GM12878 (cell line): Measurements from ENCODE around the gene CELSR1. TPM values are rescaled to one million over a fixed set of nuclear protein-coding genes. Genes with fewer than 3 reads are reported as not detected.

Source experiments
- ATAC-seq: fragments of 200-7000 bp; cut with Tn5 transposase; 3 replicates; pipeline ENCODE4 v1.9.1; 2020; ENCODE audit warnings: mild to moderate bottlenecking, moderate library complexity
- BruUV-seq: library from RNA; stranded (reverse); fragments of 400-500 nt; replicated peaks from 2 replicates; lab custom pipeline; 2021; lab: Mats Ljungman, UMichigan
- CTCF ChIA-PET: fragments of 300-600 bp; sonication (Branson Sonifier 250); formaldehyde crosslinking; extraction: SDS; loops from one replicate; lab custom pipeline; 2021; ENCODE audit warnings: inconsistent platforms; lab: Yijun Ruan, JAX
- POLR2A ChIA-PET: fragments of 350-600 bp; formaldehyde crosslinking; extraction: SDS; loops from one replicate; lab custom pipeline; 2021; ENCODE audit warnings: inconsistent platforms; lab: Charles Lee
- RAD21 ChIA-PET: fragments of 300-600 bp; sonication (Branson Sonifier 250); formaldehyde crosslinking; loops from one replicate; lab custom pipeline; 2023; ENCODE audit warnings: antibody characterized with exemption; ENCODE audit not compliant: unreplicated experiment; lab: Charles Lee
- SMC1A ChIA-PET: fragments of 300-600 bp; sonication (Branson Sonifier 250); formaldehyde crosslinking; loops from one replicate; lab custom pipeline; 2023; ENCODE audit not compliant: unreplicated experiment, uncharacterized antibody; lab: Charles Lee
- DNase-seq: peaks from one replicate; pipeline ENCODE4 v3.0.0-alpha.2; 2011; ENCODE audit warnings: low read depth, low spot score
- FAIRE-seq: peaks from 3 replicates; lab custom pipeline; 2011; peaks lifted over from hg19 to GRCh38; lab: Jason Lieb, UNC
- H2AFZ ChIP-seq: 2 replicates; pipeline ENCODE4 v1.6.0; 2011; ENCODE audit warnings: low read depth, low read length, control low read depth; ENCODE audit not compliant: control insufficient read depth
- H3K27ac ChIP-seq: 2 replicates; pipeline ENCODE4 v1.5.1; 2011; ENCODE audit warnings: control low read depth; ENCODE audit not compliant: control insufficient read depth, insufficient read depth
- H3K27me3 ChIP-seq, 2 experiments: replicated peaks in 1 of 2; 2 replicates each; pipeline versions ENCODE4 v1.6.0 to v1.6.1; 2011; ENCODE audit warnings: low read length in 1 of 2; ENCODE audit not compliant: control insufficient read depth in 2 of 2, insufficient read depth in 2 of 2
- H3K36me3 ChIP-seq, 2 experiments: 2 replicates each; pipeline ENCODE4 v1.5.1; 2011; ENCODE audit warnings: low read length in 1 of 2; ENCODE audit not compliant: control insufficient read depth in 2 of 2, insufficient read depth in 2 of 2
- H3K4me1 ChIP-seq: 2 replicates; pipeline ENCODE4 v1.6.1; 2011; ENCODE audit warnings: mild to moderate bottlenecking, low read length, moderate library complexity, mixed read lengths; ENCODE audit not compliant: control insufficient read depth, insufficient read depth
- H3K4me2 ChIP-seq: 2 replicates; pipeline ENCODE4 v1.6.0; 2011; ENCODE audit warnings: control low read depth; ENCODE audit not compliant: control insufficient read depth, insufficient read depth
- H3K4me3 ChIP-seq: fragments of 200-600 bp; sonication (generic); 2 replicates; pipeline ENCODE4 v1.5.1; 2016
- H3K79me2 ChIP-seq: 2 replicates; pipeline ENCODE4 v1.6.0; 2011; ENCODE audit warnings: low read length; ENCODE audit not compliant: control insufficient read depth, insufficient read depth
- H3K9ac ChIP-seq: 2 replicates; pipeline ENCODE4 v1.8.0; 2011; ENCODE audit warnings: low read length, control low read depth, mixed read lengths; ENCODE audit not compliant: control insufficient read depth, insufficient read depth
- H3K9me3 ChIP-seq: replicated peaks from 3 replicates; pipeline ENCODE4 v1.5.1; 2011; ENCODE audit warnings: mild to moderate bottlenecking, low read length; ENCODE audit not compliant: control insufficient read depth, insufficient read depth
- H4K20me1 ChIP-seq: 2 replicates; pipeline ENCODE4 v1.6.0; 2011; ENCODE audit not compliant: control insufficient read depth, insufficient read depth
- MEF2B ChIP-seq: fragments of 450-650 bp; IDR thresholded peaks from 2 replicates; pipeline ENCODE4 v1.6.1; 2018; ENCODE audit warnings: mild to moderate bottlenecking, moderate library complexity; ENCODE audit not compliant: partially characterized antibody, poor library complexity, severe bottlenecking
- SMAD1 ChIP-seq: fragments of 450-650 bp; IDR thresholded peaks from 2 replicates; pipeline ENCODE4 v1.6.1; 2018; ENCODE audit warnings: mild to moderate bottlenecking, low read depth; ENCODE audit not compliant: partially characterized antibody
- USF1 ChIP-seq: IDR thresholded peaks from 2 replicates; pipeline ENCODE4 v1.6.1; 2011; ENCODE audit warnings: borderline replicate concordance, low read depth, mild to moderate bottlenecking, moderate library complexity, mixed read lengths, low read length; ENCODE audit not compliant: insufficient read depth; ENCODE audit errors: extremely low read length
- whole genome bisulfite sequencing: methylation state at CpG from one replicate; pipeline ENCODE4 v1.1.6; 2016; ENCODE audit warnings: low lambda C conversion rate; ENCODE audit not compliant: insufficient replicate concordance, insufficient coverage; ENCODE audit errors: missing lambda C conversion rate; 5-methylcytosine and 5-hydroxymethylcytosine counted together
- in situ Hi-C: fragments of 300-500 bp; cut with MboI; formaldehyde crosslinking; loops from 9 replicates; pipeline ENCODE4 v1.14.3; 2018; ENCODE audit warnings: mixed read lengths
- intact Hi-C: fragments of 100-400 bp; cut with micrococcal nuclease; formaldehyde crosslinking; loops from one replicate; pipeline ENCODE4 v1.14.2; 2022; ENCODE audit not compliant: unreplicated experiment
- polyA plus RNA-seq, 11 experiments: library from polyadenylated mRNA; depleted of rRNA in 4 of 11; unstranded in 6 of 11; stranded (reverse) in 5 of 11; fragments of >200 nt; fragmentation: Nextera tagmentation in 4 of 11; fragmentation: Illumina TruSeq in 1 of 11; extraction: Ambion mirVana in 4 of 11; extraction: Trizol in 1 of 11; gene quantifications; 1 replicate in 1 of 11; 2 replicates in 10 of 11; pipeline versions ENCODE4 v1.2.1 to v1.2.3, GENCODE V29; 2011 to 2016; ENCODE audit warnings: inconsistent platforms in 2 of 11, missing spikeins in 2 of 11, low read depth in 1 of 11
- total RNA-seq, 4 experiments: library from RNA; depleted of rRNA in 3 of 4; stranded (reverse); fragments of >200 nt in 3 of 4; fragmentation: Illumina TruSeq in 1 of 4; extraction: Trizol in 1 of 4; gene quantifications; 2 replicates each; pipeline versions ENCODE4 v1.2.1 to v1.2.3, GENCODE V29; 2013 to 2021

Gene CELSR1
- total and polyA plus RNA-seq, 10 of the 15 experiments (the other 5 are each of a cell fraction or from before 2014, with no cell fraction given): 0.05 to 1.7 (median 0.35) TPM; not detected in 2

- Histone ChIP-seq H3K4me3 (no peak overlapping the region), H3K4me1 (peaks cover 27% of the 10 kb centered on the region), H3K36me3 (no peaks in the 10 kb centered on the region), H3K9me3 (no peaks in the 10 kb centered on the region), H3K9ac (no peak overlapping the region), H3K27me3 (no peaks in the 10 kb centered on the region; a peak in 1 of 4 replicates), H4K20me1 (no peaks in the 10 kb centered on the region), H3K4me2 (0 out of 2 replicates have a peak overlapping the region, but pooled peaks have one; percentile 14), H3K79me2 (no peaks in the 10 kb centered on the region; the same call in 1 of the 2 replicates), H2AFZ (no peak overlapping the region), H3K27ac (no peak overlapping the region)
- no TSS peak for BruUV-seq
- 59% methylated on average over 14 of the region's 14 CpGs for WGBS
- CTCF ChIA-PET: interaction anchor here (1.4 kb wide), 1 partner anchor 16 kb away, joined by 6 read pairs; no protein-coding TSS in a partner anchor
- RAD21 ChIA-PET: interaction anchor here (0.7 kb wide), 1 partner anchor 13 kb away, joined by 3 read pairs; no protein-coding TSS in a partner anchor
- POLR2A ChIA-PET: interaction anchor here (0.7 kb wide), 2 partner anchors 28 to 33 kb away, joined by 3 to 4 read pairs; no protein-coding TSS in a partner anchor
- SMC1A ChIA-PET: interaction anchor here (1.3 kb wide), 1 partner anchor 16 kb away, joined by 4 read pairs; no protein-coding TSS in a partner anchor
- in situ Hi-C loops: no loop called here
- DNase-seq: no peak
- no peak for ATAC-seq
- TF ChIP-seq SMAD1: no peak
- no peak for TF ChIP-seq MEF2B
- TF ChIP-seq USF1: no peak
- intact Hi-C loops: loop anchor here (5.0 kb wide), 1 partner anchor 32 kb away; no protein-coding TSS in a partner anchor
- no peak for FAIRE-seq
Observed at GRCh38 chr22:46579751-46580449, 42.5 kb upstream of the CELSR1 start.
